Putamen (tissue), 1 donor: ENCODE measurements around the gene EIF4E1B.

ENCODE experiments used
- DNase-seq: peaks from one replicate; pipeline ENCODE4 v3.0.0-alpha.2; 2016; ENCODE audit warnings: low spot score

The EIF4E1B gene

GRCh38 chr5:176626876-176627236 lies 3.6 kb upstream of the EIF4E1B start:
- no peak for DNase-seq

DNA sequence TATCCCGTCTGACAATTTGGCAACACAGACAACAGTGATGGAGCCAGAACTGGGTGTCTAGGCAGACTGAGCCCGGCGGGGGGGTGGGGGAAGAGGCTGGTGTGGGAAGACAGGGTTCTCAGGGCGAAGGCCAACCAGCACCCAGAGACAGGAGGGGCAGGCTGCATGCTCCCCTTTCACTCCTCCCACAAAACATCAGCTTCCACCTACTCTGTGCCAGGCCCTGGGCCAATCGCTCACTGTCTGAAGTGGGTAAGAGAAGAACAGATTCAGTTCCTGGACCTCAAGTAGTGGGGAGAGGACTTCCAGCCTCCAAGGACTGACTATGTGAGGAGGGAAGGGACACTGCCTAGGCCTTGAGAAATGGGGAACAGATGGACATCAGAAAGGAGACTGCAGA lies 2.9 kb upstream of the EIF4E1B start:
- no peak for DNase-seq

DNA sequence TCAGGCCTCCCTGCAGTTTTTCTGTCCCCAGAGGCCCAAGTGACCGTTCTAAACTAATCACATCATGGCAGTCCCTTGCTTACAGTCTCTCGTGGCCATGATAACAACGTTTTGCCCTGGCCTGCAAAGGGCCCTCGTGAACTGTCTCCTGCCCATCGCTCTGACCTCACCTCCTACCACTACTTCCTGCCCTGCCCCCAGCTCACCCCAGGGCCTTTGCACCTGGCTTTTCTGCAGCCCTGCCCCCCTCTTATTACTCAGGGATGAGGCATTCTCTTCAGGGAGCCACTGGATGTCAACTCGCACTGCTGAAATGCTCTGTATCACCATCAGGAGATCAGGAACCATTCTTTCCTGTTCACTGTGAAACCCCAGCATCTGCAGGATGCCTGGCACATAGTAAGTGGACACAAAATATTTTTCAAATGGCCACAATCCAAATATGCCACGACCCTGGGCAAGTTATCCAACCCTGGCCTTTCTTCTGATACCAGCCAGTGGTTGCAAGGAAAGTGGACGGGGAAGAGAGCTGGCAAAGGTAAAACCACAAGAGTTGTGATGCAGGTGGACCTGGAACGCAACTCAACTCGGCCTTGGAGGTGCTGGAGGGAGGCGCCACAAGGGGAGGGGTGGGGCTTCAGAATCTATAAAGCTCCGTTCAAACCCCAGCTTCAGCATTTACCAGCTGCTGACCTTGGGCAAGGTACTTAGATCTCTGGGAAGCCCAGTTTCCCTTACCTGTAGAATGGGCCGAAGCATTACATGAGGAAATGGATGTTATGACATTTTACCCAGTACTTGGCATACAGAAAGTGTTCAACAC lies 1.9 kb upstream of the EIF4E1B start:
- DNase-seq = no peak

- no peak for DNase-seq
These were observed 1.1 kb upstream of the EIF4E1B start for GRCh38 chr5:176629317-176629852.

GRCh38 chr5:176630681-176631222 lies 277 bp downstream of the EIF4E1B start:
- no peak for DNase-seq

GRCh38 chr5:176631383-176632200 lies 1.1 kb downstream of the EIF4E1B start:
- no peak for DNase-seq

DNA sequence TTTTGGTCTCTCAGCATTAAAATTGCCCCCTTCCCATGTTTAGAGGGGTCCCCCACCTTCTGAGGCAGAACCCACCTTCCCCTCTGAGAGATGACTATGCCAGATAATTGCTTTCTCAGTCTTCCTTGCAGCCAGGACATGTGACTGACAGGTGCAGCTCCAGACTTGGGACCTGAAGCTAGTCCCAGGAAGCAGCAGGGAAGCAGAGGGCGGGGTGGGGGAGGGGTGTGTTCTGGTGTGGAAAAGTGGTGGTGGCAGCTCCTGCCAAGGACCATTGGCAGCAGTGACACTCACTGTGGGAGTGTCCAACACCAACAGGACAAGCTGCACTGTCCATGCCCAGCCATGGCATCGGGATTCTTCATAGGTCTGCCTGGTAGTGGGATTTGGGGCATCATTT lies 2.3 kb downstream of the EIF4E1B start:
- no peak for DNase-seq

- DNase-seq = no peak
These were observed 3.1 kb downstream of the EIF4E1B start for GRCh38 chr5:176633598-176633997.

GRCh38 chr5:176636426-176636825 lies 6.0 kb downstream of the EIF4E1B start:
- DNase-seq = no peak

GRCh38 chr5:176637556-176637955 lies 7.1 kb downstream of the EIF4E1B start:
- DNase-seq = no peak

GRCh38 chr5:176638437-176638836 lies 8.0 kb downstream of the EIF4E1B start:
- DNase-seq = no peak

- no peak for DNase-seq
These were observed 8.7 kb downstream of the EIF4E1B start for GRCh38 chr5:176639208-176639607.

GRCh38 chr5:176639981-176640380 lies 9.5 kb downstream of the EIF4E1B start:
- DNase-seq = peak; percentile 53

GRCh38 chr5:176640616-176641015 lies 10.1 kb downstream of the EIF4E1B start:
- DNase-seq = no peak

DNA sequence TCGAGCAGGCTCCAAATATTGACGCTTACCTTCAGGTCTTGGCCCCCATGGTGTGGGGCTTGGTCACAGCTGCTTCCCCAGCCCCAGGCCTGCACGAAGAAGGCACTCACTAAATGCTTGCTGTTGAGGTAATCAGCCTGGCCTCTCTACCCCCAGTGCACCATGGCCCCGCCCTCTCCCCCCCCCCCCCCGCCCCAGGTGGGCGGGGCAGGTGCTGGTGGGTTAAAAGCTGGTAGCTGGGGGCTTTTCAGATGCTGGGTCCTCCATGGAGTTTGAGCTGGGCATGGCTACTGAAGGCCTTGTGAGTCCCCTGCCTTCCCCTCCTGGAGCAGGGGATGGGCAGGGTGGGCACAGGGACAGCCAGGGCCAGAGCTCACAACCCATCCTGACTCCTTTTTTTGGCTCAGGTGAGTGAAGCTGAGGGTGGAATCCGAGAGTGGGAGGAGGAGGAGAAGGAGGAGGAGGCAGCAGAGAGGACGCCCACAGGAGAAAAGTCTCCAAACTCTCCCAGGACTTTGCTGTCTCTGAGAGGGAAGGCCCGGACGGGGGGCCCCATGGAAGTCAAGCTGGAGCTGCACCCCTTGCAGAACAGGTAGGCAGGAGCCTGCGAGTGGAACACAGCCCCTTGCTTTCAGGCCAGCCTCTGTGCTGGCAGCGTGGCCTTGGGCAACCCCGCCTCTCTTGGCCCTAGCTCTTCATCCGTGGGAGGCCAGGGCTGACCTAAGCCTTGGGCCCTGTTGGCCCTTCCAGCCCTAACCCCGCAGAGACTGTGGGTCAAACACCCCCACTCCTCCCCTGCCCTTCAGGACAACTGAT lies 12.4 kb downstream of the EIF4E1B start:
- DNase-seq = no peak

DNA sequence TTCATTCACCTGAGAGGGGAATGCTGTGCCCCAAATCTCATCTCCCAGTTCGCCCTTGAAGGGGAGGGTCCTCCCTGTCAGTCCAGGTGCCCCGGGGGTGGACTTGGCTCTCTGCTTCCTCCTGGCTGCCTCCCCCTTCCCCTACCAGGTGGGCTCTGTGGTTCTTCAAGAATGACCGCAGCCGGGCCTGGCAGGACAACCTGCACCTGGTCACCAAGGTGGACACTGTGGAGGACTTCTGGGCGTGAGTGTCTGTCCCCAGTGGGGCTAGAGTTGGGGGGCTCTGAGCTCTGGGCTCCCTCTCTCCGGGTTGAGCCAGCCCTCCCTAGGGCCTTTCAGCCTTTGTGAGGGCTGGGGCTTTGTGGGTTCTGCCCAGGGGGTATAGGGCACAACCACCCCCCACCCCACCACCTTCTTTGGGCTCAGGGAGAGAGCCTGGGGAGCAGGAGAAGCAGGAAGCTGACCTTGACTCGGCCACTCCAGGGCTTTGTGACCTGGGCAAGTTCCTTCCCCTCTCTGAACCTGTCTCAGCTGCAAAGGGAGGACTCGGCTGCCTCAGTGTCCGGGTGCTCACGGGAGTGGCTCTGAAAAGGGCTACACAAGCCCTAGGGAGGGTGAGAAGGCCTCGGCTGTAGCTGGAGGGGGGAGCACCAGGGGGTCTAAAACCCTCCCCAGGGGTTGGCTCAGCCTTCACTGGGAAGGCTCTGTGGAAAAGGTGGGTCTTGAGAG lies 13.2 kb downstream of the EIF4E1B start:
- no peak for DNase-seq

- no peak for DNase-seq
These were observed 13.8 kb downstream of the EIF4E1B start for GRCh38 chr5:176644294-176644693.

GRCh38 chr5:176644878-176645670 lies 14.6 kb downstream of the EIF4E1B start:
- DNase-seq = no peak

- DNase-seq = no peak
These were observed 15.7 kb downstream of the EIF4E1B start for GRCh38 chr5:176646049-176646706.

DNA sequence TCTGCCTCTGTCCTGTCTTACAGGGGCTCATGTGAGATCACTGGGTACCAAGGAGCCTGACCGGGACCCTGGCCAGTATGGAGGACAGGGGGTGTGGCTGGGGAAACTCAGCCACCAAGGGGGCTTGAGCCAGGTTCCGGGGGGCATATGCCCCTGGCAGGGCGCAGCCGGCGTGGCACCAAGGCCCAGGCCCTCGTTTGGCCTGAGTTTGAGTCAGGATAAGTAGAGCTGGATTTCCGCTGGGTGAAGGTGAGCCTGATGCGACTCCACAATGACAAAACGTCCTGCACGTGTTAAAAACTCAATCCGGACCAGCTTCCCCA lies 16.2 kb downstream of the EIF4E1B start:
- DNase-seq = no peak
